Panc1 (cell line): ENCODE results near the gene OLFML2A. TPM values are rescaled to one million over a fixed set of nuclear protein-coding genes. Genes with fewer than 3 reads are reported as not detected.

ENCODE experiments used
- ATAC-seq: fragments of 200-7000 bp; cut with Tn5 transposase; 2 replicates; pipeline ENCODE4 v1.9.1; 2020; ENCODE audit warnings: mild to moderate bottlenecking, moderate library complexity
- BruUV-seq: library from RNA; stranded (reverse); fragments of 400-500 nt; replicated peaks from 2 replicates; lab custom pipeline; 2021; lab: Mats Ljungman, UMichigan
- CTCF ChIA-PET: fragments of 300-600 bp; sonication (Branson Sonifier 250); formaldehyde crosslinking; loops from one replicate; lab custom pipeline; 2022; ENCODE audit warnings: antibody characterized with exemption; lab: Charles Lee
- POLR2A ChIA-PET: fragments of 300-600 bp; sonication (Branson Sonifier 250); formaldehyde crosslinking; loops from one replicate; lab custom pipeline; 2022; ENCODE audit warnings: antibody characterized with exemption; lab: Charles Lee
- DNase-seq: peaks from one replicate; pipeline ENCODE4 v3.0.0-alpha.2; 2010; ENCODE audit warnings: low read depth, low spot score
- H3K27ac ChIP-seq: 2 replicates; pipeline ENCODE4 v1.5.1; 2011; ENCODE audit warnings: mild to moderate bottlenecking, low read length, inconsistent platforms
- H3K27me3 ChIP-seq: fragments of 200-500 bp; sonication (Bioruptor generic); 2 replicates; pipeline ENCODE4 v1.6.0; 2014; ENCODE audit warnings: low read length, inconsistent platforms; ENCODE audit not compliant: control insufficient read depth, insufficient read depth
- H3K36me3 ChIP-seq: fragments of 200-500 bp; sonication (Bioruptor generic); 2 replicates; pipeline ENCODE4 v1.5.1; 2014; ENCODE audit warnings: inconsistent platforms, mild to moderate bottlenecking, low read length, moderate library complexity; ENCODE audit not compliant: control insufficient read depth, insufficient read depth
- H3K4me1 ChIP-seq: 2 replicates; pipeline ENCODE4 v1.5.1; 2011; ENCODE audit warnings: inconsistent platforms, mild to moderate bottlenecking, low read length, moderate library complexity; ENCODE audit not compliant: control insufficient read depth, insufficient read depth
- H3K4me3 ChIP-seq, 2 experiments: 2 replicates each; pipeline ENCODE4 v1.5.1; 2011 to 2012; ENCODE audit warnings: low read depth in 2 of 2, low read length in 2 of 2, mild to moderate bottlenecking in 2 of 2, inconsistent platforms in 1 of 2, moderate library complexity in 1 of 2
- H3K9me3 ChIP-seq: fragments of 200-500 bp; sonication (Bioruptor generic); 2 replicates; pipeline ENCODE4 v1.5.1; 2014; ENCODE audit warnings: low read depth, mild to moderate bottlenecking, inconsistent platforms, low read length, moderate library complexity; ENCODE audit not compliant: control insufficient read depth, insufficient read depth
- CTCF ChIP-seq: fragments of 450-650 bp; IDR thresholded peaks from 2 replicates; pipeline ENCODE4 v1.5.1; 2017; ENCODE audit warnings: mild to moderate bottlenecking
- POLR2AphosphoS5 ChIP-seq: IDR thresholded peaks from 2 replicates; pipeline ENCODE4 v1.6.1; 2012; ENCODE audit warnings: mild to moderate bottlenecking, low read depth, low read length, moderate library complexity
- REST ChIP-seq, 2 experiments: IDR thresholded peaks; 2 replicates each; pipeline ENCODE4 v1.6.1; 2011 to 2012; ENCODE audit warnings: low read depth in 2 of 2, control low read depth in 1 of 2, low read length in 1 of 2, mild to moderate bottlenecking in 1 of 2, moderate library complexity in 1 of 2; ENCODE audit not compliant: insufficient read depth in 1 of 2
- SIN3A ChIP-seq: IDR thresholded peaks from 2 replicates; pipeline ENCODE4 v1.6.1; 2012; ENCODE audit warnings: low read depth, mild to moderate bottlenecking, low read length, moderate library complexity, borderline replicate concordance; ENCODE audit not compliant: insufficient read depth
- TCF7L2 ChIP-seq: IDR thresholded peaks from 2 replicates; pipeline ENCODE4 v1.6.1; 2011; ENCODE audit warnings: mild to moderate bottlenecking, low read depth, low read length, inconsistent platforms
- in situ Hi-C: cut with HindIII; loops from 2 replicates; pipeline ENCODE4 v1.10.0; 2016; ENCODE audit warnings: low sequenced_read_pairs, low pct_unique_long_range_greater_than_20kb
- intact Hi-C: fragments of 100-400 bp; cut with micrococcal nuclease; formaldehyde crosslinking; loops from one replicate; pipeline ENCODE4 v1.10.0; 2022; ENCODE audit not compliant: unreplicated experiment
- total RNA-seq: library from RNA; stranded (reverse); gene quantifications from one replicate; pipeline ENCODE4 v1.2.1, GENCODE V29; 2021; ENCODE audit not compliant: unreplicated experiment

The OLFML2A gene
- total RNA-seq, 1 experiment from 2014 or later, result 44.5 TPM

- TSS peak; percentile 74 for BruUV-seq
- in situ Hi-C loops, result no loop called here
- TF ChIP-seq POLR2AphosphoS5 (peak; percentile 19; the same call in 1 of the 2 replicates), REST (IDR thresholded peaks at IDR 0.05; ENCODE audit: insufficient read depth in 1 of 2, low read depth in 2 of 2, low read length in 1 of 2) (no peak), TCF7L2 (no peak)
- Histone ChIP-seq H3K9me3 (no peaks in the 10 kb centered on the region), H3K27ac (peak overlapping the region; percentile 90), H3K4me3 (peak overlapping the region; percentile 79 to 90), H3K4me1 (peaks cover 30% of the 10 kb centered on the region), H3K27me3 (no peaks in the 10 kb centered on the region), H3K36me3 (peaks cover 6% of the 10 kb centered on the region)
- ATAC-seq (no peak), DNase-seq (no peak)
- intact Hi-C loops, result no loop called here
- CTCF ChIA-PET, result interaction anchor here (0.7 to 1.7 kb wide), 2 partner anchors 22 to 86 kb away, joined by 3 to 4 read pairs; no protein-coding TSS in a partner anchor
- POLR2A ChIA-PET, result no interaction called here
Measured at GRCh38 chr9:124860582-124861341, 83.8 kb downstream of the OLFML2A start.

GRCh38 chr9:124861342-124862229, 84.7 kb downstream of the OLFML2A start, which contains the start of the genes ARPC5L and RPL35:
Gene ARPC5L, plus strand, starts transcription at chr9:124862130. Its CDS starts 7,161 bp downstream, at chr9:124869291.
Gene RPL35, minus strand, starts transcription at chr9:124861957. Its CDS starts 45 bp downstream, at chr9:124861912.
- no TSS peak for BruUV-seq

More at GRCh38 chr9:124861342-124862229, 84.7 kb downstream of the OLFML2A start, which contains the start of the genes ARPC5L and RPL35:
- ATAC-seq (peak; percentile 96), DNase-seq (peak; percentile 59)
- Histone ChIP-seq H3K4me1 (peaks cover 30% of the 10 kb centered on the region), H3K4me3 (peak within 1 kb of the TSS; percentile 79 to 90), H3K27me3 (no peaks in the 10 kb centered on the region), H3K27ac (peak within 1 kb of the TSS; percentile 90), H3K36me3 (peaks cover 6% of the 10 kb centered on the region), H3K9me3 (no peaks in the 10 kb centered on the region)
- in situ Hi-C loops (no loop called here), intact Hi-C loops (no loop called here)
- ChIA-PET POLR2A (interaction anchor here (0.9 kb wide), 1 partner anchor 82 kb away, joined by 7 read pairs; no protein-coding TSS in a partner anchor), CTCF (interaction anchor here (0.6 to 1.7 kb wide), 3 partner anchors 22 to 89 kb away, joined by 3 to 5 read pairs (median 4); no protein-coding TSS in a partner anchor)
- TF ChIP-seq REST (IDR thresholded peaks at IDR 0.05; ENCODE audit: insufficient read depth in 1 of 2, low read depth in 2 of 2, low read length in 1 of 2) (0 out of 4 replicates have a peak, but pooled peaks of 1 of the 2 experiments have one; percentile 13), TCF7L2 (no peak; the same call in 1 of the 2 replicates), SIN3A (peak; percentile 25; the same call in 1 of the 2 replicates), POLR2AphosphoS5 (peak; percentile 89), CTCF (no peak; the same call in 1 of the 2 replicates)
